Activated gamma-delta T cell treated with Interleukin-2 at 50 U/mL for 16 hours (primary cell): ENCODE data around the gene GPR141.

ENCODE experiments used
- DNase-seq: peaks from one replicate; pipeline ENCODE4 v3.0.0-alpha.2; 2020

The GPR141 gene, protein sequence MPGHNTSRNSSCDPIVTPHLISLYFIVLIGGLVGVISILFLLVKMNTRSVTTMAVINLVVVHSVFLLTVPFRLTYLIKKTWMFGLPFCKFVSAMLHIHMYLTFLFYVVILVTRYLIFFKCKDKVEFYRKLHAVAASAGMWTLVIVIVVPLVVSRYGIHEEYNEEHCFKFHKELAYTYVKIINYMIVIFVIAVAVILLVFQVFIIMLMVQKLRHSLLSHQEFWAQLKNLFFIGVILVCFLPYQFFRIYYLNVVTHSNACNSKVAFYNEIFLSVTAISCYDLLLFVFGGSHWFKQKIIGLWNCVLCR

DNA sequence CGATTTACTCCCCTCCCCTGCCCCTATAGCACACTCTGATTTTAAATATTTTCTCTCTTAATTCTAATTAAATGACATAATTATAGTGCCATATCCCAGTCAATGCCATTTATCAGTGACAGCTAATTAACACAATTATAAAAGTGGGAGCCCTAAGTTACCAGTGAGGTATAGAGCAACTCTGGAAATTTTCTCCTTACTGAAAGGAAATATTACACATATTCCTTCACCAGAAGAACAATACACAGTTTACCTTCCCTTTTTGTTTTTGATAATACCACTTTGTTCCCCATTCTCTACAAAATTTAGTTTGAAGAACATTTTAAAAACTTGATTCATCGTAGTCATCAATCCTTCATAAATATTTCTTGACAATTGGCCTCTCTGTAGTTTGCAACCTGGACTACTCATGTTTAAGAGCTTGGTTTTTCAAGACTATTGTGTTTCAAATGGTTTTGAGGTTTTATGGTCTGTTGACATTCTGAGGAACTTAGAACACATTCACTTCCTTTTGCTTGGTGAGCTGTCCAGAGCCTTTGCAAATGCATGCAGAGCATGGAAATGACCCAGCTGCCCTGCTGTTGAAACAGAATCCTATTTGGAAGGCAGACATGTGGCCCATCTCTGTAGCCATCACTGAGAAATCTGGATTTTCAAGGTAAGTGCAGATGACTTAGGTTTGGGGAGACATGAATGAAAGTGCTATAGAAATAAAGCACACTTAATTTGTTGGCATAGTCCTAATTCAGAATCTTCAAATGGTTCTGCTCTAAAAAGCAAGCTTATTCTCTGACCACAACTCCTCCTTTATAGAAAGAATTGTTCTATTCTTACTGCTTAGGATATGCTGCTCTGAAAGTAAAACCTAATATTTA, at the start of gene GPR141:
Gene GPR141 (plus strand): TSS at position 521 of the 875 bp plus-strand sequence. CDS start 56,628 bp downstream, outside the sequence.
- no peak for DNase-seq

DNA sequence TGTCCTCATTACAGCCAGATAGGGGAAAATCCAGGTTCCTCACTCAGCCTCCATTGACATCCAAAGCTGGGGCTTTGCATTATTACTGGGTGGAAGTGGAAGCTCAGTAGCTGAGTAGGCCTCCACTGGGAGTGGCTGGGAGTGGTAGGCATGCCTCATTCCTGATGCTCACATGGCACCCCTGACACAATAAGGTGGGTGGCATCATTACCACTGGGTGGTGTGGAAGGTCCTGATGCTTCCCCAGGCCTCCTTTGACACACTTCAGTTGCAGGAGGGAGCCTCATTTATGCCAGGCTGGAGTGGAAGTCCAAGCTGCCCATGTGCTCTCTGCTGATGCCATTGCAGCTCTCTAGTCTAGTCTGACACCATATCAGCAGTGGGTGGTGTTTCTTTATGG, 48.2 kb upstream of the GPR141 start:
- DNase-seq: no peak

DNA sequence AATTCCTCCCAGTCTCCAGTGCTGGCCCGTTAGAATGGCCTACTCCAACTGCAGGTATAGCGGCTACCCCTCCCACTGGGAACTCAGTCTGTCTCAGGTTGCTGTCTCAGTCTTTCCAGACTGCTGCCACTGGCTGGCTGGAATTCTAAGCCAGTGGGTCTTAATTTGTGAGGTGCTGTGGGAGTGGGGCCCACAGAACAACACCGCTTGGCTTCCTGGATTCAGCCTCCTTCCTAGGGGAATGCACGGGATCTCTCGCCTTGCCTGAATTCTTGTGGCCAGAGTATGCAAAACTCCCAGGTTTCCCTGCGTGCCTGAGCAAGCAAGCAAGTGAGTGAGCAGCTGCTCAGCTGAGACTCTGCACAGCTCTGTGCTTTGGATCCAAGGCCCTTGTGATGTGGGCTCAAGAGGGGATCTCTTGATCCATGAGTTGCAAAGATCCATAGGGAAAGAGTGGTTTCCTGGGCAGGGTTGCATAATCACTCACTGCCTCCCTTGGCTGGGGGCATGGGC, 41.5 kb upstream of the GPR141 start:
- no peak for DNase-seq

DNA sequence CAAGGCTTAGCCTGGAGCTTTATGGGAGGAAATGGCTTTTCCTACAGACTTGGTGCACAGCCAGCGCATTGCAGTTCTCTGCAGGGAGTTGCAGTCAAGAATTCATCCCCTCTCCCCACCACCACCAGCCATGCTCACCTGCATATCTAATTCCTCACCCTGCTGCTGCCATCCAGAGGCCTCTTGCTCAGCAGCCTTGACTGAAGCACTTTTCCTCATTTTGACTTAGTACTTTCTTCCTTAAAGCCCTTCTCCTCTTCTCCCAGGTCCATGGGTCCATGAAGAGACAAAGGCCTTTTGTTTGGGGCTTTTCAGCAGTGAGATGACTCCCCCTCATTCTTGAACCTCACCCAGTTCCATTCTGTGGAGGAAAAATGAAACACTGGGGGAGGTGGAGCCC, 39.7 kb upstream of the GPR141 start:
- DNase-seq: no peak

DNA sequence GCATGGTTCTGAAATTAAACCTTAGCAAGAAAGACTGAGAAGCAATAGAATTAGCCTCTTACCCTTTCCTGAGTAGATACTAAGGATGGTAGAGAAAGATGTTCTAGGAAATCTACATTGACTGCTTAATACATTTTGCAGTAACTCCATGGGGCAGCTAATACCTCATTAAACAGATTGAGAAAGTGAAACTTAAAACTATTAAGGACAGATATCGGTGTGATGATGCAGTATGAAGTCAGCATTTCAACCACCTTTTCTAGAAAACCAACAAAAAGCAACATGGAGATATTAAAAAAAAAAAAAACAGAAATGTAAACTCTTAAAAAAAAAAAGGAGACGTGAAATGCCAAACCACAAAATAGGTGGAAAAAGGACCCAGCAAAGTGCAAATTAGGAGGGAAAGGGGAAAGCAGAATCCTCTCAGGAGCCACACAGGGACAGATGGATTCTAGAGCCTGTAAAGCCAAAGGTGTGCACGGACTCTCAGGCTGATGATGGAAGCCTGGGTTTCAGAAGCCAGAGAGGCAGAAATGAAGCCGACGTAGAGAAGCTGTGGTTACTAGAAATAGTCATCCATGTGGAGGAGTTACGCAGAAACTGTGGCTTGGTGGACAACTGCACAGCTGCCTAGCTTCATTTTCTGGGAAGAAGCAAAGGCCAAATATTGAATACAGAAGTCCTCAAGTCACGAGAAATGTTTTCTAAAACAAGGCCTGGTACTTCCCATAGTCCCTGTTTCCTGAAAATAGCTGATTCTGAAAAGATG, 38.1 kb upstream of the GPR141 start:
- DNase-seq: no peak

DNA sequence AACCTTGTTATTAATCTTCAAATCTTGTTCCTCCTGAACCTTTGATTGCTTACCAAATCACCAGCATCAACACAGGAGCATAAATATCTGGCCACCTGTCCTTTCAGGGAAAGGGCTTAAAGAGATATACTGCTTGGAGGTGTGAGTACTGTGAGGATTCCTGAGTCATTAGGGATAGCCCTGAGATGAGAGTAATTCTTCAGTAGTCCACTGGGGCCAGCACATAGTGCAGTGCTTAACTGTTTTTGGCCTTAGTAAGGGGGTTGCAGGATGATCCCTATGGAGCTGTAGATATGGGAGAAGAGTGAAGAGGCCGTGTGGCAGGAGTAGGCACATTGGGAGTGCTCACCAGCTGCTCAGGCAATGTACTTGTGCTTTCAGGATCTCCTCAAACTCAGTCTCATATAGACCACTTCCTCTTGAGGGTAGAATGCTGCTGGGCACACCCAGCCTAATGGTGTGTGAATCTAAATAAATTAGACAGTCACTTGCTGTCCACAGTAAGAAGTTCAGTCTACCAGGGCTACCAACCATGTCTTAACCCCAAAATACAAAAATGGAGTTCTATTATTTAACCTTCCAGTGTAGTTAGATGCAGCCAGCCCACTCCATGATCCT, 26.5 kb upstream of the GPR141 start:
- DNase-seq: no peak

DNA sequence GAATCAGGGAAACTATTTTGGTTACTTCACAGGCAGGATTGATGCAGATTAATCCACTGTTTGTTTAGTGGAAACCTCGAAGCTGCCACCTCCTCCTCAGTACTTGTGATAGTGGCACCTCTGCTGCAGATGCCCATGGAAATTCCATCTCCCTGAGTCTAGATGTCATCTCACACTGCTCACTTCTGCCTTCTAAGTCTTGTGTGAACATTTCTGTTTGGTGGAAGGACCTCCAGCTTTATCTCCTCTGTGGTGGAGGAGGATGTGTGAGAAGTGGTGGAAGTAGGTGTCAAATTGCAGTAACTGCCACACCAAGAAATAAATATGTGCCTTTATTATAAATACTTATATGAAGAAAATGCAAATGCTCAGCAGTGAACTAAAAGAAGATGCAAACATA, 25.8 kb upstream of the GPR141 start:
- no peak for DNase-seq

DNA sequence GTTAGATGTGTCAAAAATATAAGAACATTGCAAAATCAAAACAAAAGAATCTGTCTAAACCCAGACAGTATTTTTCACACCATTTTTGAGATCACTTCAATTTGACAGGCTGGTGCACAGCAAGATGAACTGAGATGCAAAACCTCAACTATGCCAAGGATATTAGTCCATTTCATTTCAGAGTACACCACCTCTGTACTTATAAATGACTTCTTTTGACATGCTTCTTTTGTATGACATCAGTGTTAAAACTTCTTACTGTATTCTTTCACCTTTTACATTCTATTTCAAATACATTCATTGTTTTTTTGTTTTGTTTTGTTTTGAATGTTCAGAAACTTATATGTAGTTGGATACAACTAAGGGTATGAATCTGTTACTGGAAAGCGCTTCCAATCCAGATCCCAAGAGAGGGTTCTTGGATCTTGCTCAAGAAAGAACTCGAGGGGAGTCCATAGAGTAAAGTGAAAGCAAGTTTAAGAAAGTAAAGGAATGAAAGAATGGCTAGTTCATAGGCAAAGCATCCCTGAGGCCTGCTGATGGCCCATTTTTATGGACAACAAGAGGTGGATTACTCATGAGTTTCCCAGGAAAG, 23.5 kb upstream of the GPR141 start:
- no peak for DNase-seq

DNA sequence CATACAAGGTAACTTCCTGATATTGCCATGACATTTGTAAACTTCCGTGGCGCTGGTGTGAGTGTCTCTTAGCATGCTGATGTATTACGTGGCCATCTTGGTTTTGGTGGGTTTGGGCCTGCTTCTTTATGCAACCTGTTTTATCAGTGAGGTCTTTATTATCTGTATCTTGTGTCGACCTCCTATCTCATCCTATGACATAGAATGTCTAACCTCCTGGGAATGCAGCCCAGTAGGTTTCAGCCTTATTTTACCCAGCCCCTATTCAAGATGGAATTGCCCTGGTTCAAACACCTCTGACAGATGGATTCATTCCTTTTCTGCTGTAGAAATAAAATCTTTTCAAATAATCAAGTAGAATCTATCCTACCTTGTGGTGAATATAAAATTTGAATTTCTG, 23.0 kb upstream of the GPR141 start:
- DNase-seq: no peak

DNA sequence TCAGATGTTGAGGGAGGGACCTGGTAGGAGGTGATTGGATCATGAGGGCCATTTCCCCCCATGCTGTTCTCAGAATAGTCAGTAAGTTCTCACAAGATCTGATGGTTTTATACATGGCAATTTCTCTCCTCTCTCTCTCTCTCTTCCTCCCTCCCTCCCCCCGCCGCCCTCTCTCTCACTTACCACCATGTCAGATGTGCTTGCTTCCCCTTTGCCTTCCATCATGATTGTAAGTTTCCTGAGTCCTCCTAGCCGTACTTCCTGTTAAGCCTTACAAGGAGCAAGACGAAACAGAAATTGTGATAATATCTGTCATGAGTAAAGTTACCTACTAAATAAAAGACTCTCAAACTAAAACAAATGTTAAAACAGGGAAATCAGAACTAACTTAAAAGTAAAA, 19.9 kb upstream of the GPR141 start:
- DNase-seq: no peak

DNA sequence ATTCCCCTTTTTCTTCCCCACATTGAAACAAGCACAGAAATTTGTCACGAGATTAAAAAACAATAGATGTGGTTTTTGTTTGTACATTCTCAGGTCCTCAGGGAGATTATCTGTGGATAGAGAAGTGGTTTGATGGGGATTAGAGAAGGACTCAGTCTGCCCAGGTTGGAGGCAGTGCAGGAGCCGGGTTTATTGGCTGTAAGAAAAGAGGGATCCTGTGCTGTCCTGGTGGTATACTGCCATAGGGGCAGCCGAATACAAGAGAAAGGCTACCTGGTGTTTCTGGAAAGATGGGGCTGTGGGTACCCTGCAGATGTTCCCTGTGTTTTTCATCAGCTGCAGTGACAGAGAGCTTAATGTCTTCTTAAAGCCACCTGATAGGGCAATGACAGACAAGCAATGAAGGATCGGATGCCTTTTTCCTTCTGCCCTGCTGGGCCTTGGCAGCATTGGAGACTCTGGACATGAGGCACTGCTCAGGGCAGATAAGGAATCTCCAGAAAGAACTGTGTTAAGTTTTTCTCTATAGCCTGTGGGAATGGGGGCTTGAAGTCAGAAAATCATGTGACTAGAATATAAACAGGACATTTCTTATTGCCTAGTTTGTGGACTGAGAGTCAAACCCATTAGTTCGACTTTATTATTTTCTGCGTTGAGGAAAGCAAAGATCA, 18.1 kb upstream of the GPR141 start:
- no peak for DNase-seq

DNA sequence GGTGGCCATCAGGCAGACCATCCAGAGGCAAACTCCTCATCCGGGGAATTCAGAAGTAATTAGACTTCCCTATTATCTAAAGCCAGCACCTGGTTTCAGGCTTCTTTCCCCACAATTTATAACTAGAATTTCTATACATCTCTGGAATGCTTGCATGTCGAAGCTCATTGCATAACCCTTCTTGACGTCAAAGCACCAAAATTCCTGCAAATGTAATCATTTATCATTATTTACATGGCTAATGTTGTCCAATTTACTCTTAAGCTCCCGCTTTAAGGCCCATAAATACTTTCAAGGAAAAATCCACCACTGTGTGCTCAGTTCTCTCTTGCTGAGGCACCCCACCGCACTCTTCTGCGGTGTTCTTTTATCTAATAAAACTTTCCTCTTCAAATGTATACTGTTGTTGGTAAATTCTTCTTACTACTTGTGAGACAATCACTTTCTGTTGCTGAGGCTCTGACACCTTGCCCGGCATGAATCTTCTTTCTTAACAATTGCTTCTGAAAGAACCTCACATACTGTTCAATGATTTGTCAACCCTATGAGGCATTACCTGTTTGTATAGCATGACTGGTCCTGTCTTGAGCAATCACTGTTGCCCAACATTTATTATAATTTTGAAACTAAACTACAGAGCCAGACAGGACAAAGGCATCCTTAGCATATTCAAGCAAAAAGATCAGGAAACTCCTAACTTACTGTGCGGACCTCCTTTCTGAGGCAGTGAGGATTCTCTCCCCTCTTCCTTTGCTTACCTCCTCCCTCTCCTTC, 17.4 kb upstream of the GPR141 start:
- no peak for DNase-seq

DNA sequence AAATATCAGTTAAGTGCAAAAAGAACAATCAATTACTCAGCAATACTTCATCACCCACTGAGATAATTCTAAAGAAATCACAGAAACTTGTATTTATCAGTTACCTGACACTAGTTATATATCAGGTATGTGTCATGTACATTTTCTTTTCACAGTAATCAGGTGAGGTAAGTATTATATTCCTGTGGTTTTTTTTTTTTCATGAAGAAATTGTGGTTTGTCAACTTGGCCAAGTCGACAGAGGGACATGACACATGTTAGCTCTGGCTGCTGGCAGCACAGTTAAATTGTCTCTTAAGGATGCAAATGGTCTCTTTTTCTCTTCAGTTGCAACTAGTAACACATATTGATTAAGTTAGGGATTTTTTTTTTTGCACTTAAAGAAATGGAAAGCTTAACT, 13.7 kb upstream of the GPR141 start:
- no peak for DNase-seq

DNA sequence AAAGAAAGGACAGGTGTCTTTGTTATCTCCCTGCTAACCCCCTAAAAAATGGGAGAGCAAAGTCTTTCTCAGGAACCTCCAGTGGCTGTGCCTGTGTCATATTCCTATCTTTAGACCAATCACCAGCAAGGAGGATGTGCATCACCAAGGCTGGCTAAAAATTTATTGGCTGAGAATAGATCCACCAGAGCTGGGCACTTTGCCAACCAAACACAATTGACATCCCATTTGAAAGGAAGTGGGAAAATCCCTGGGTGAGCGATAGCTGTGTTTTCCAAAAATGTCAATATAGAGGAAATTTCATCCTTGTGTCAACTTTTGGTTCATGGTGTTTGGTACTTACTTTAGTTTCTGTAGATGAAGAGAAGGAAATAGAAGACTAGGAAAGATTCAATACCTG, 13.1 kb upstream of the GPR141 start:
- no peak for DNase-seq

DNA sequence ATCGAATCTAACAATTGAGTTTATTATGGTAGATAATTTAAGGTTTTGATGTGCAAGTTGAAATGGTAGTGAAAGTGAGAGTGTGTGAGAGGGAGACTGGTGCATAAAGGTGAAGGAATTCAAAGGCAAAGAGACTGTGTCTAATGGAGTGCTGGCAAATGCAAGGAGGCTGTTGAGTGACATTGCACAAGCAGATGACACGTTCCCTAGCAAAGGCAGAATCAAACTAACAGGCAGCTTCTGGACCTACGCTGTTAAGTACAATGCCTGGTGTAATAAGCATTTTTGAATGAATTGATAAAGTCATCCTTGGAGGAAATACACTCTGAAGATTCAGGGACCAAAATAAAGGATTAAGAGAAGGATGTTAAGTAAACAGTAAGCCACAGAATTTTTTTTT, 11.7 kb upstream of the GPR141 start:
- no peak for DNase-seq

DNA sequence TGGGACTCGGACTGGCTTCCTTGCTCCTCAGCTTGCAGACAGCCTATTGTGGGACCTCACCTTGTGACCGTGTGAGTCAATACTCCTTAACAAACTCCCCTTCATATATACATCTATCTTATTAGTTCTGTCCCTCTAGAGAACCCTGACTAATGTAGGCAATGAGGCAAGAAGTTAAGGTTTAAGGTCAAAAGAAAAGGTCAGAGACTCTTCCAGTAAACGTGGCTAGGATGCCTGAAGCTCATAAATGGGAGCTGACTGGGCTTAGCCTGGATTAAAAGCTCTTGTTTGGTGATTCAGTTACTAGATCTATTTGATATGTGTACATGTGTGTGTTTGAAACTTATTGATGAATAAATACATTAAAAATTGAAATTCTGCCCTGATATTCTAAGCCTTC, 10.6 kb upstream of the GPR141 start:
- DNase-seq: no peak

DNA sequence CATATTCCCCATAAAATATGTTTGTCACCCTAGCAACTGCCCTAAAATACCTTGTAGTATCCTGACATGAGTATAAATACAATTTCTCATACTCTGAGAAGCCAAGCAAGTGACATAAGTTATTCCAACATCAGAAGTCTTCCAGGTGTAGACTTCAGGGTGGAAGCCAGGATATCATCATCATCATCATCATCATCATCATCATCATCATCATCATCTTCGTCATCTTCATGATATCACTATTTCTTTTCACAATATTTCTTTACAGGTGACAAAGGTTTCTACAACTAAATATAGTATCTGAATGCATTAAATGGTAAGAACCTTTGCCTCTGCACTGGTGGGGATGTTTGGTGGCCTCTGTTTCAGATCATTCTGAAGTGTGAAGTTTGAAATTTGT, 10.0 kb upstream of the GPR141 start:
- no peak for DNase-seq

DNA sequence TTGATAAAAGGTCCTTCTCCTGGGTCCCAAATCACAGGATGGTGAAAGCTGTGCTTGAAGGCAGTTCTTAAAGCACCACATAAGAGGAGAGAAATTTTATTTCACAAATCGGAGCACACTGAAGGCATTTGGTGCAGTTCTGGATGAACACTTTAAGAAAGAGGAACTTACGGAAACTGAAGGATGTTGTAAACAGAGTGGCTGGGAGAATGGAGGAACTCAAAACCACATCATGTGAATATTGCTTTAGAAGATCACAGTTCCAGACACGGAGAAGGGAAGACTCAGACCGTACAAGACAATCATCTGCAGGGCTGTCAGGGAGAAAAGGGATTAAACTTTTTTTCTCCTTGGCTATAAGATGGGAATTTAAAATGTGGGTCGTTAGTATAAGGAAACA, 9.0 kb upstream of the GPR141 start:
- DNase-seq: no peak

DNA sequence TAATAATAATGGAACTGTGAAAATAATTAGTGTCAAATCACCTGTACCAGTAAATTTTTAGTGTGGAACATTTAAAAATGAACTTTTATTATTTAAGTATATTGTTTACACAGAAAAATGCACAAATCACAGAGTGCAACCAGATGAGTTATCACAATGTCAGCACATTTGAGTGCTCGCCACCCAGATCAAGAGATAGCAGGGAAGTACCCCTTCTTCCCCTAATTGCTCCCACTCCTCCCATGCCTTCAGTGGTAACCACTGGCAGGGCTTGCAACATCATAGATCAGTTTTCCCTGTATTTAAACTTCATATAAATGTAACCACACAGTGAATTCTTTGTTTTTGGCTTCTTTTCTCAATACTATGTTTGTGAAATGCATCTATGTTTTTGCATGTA, 7.8 kb upstream of the GPR141 start:
- DNase-seq: no peak

DNA sequence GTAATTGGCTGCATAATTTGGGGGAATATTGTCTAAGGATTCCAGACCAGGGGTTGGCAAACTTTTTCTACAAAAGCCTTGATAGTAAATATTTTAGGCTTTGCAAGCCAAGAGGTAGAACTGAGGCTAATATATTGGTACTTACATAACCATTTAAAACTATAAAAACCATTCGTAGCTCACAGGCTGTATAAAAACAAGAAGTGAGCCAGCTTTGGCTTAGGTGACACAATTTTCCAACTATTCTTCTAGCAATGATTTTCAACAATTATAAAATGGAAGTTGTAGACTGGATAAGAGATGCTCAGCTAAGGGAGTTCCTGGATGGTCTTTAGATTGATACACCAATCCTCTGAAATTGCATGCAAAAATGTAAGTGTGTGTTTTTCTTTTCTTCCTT, 1.4 kb downstream of the GPR141 start:
- no peak for DNase-seq
